C4-2B (cell line): ENCODE data around the gene SHROOM3.

Source experiments
- H3K27ac ChIP-seq: fragments of 450-650 bp; 2 replicates; pipeline ENCODE4 v1.5.1; 2017
- ZFX ChIP-seq: fragments of 450-650 bp; IDR thresholded peaks from 2 replicates; pipeline ENCODE4 v1.6.1; 2017
- TF ChIP-seq, protein P1 (sequence below): fragments of 450-650 bp; conservative IDR thresholded peaks from 2 replicates; pipeline ENCODE4 v1.5.1; 2017; ENCODE audit warnings: mild to moderate bottlenecking

The SHROOM3 gene

DNA sequence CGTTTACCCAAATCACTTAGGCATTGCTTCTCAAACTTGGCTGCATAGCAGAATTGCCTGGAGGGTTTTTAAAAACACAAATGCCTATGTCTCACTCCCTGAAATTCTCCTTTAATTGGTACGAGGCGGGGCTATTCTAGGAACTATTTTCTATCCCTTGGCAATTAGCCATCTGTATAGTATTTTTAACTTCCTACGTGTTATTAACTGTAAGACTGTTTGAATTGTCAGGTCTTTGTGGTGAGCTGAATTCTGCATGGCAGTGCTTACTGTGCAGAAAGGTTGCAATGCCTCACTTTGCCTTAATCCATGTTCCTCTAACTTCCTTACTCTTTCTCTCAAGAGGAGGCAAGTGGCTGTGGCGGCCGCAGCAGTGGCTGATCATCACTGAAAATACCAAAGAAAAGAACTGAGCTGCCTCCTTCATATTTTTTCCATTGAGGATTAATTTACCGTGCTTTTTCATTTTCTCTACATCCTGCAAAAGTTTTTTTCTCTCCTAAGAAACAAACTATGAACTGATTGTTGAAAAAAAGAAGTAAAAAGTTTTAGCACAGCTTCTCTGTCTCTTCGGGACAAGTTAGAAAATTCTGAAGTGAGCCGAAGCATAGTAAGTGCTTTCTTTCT is at the start of gene SHROOM3:
TSS of gene SHROOM3 (plus strand) at position 329 of the 627 bp plus-strand sequence. CDS start 824 bp downstream, outside the sequence.
- H3K27ac ChIP-seq = no peak within 1 kb of the TSS
- no peak for TF ChIP-seq ZFX
- TF ChIP-seq, protein P1, sequence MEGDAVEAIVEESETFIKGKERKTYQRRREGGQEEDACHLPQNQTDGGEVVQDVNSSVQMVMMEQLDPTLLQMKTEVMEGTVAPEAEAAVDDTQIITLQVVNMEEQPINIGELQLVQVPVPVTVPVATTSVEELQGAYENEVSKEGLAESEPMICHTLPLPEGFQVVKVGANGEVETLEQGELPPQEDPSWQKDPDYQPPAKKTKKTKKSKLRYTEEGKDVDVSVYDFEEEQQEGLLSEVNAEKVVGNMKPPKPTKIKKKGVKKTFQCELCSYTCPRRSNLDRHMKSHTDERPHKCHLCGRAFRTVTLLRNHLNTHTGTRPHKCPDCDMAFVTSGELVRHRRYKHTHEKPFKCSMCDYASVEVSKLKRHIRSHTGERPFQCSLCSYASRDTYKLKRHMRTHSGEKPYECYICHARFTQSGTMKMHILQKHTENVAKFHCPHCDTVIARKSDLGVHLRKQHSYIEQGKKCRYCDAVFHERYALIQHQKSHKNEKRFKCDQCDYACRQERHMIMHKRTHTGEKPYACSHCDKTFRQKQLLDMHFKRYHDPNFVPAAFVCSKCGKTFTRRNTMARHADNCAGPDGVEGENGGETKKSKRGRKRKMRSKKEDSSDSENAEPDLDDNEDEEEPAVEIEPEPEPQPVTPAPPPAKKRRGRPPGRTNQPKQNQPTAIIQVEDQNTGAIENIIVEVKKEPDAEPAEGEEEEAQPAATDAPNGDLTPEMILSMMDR = no peak

DNA sequence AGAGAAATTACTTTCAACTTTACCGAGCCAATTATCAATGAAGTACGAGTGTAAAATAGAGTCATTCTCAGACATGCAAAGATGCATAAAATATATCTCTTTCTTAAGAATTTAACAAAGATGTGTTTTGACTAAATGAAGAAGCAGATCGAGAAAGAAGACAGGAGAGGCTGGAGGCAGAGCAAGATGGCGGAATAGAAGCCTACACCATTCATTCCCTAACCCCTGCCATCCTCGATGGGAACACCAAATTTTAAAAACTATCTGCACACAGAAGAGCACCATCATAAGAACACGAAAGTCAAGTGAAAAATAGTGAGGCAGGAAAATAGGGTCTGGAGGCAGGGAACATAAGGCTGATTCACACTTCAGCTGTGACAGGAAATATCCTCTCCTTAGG is 49.1 kb upstream of the SHROOM3 start:
- no peak for TF ChIP-seq ZFX
- TF ChIP-seq, protein P1 = no peak

DNA sequence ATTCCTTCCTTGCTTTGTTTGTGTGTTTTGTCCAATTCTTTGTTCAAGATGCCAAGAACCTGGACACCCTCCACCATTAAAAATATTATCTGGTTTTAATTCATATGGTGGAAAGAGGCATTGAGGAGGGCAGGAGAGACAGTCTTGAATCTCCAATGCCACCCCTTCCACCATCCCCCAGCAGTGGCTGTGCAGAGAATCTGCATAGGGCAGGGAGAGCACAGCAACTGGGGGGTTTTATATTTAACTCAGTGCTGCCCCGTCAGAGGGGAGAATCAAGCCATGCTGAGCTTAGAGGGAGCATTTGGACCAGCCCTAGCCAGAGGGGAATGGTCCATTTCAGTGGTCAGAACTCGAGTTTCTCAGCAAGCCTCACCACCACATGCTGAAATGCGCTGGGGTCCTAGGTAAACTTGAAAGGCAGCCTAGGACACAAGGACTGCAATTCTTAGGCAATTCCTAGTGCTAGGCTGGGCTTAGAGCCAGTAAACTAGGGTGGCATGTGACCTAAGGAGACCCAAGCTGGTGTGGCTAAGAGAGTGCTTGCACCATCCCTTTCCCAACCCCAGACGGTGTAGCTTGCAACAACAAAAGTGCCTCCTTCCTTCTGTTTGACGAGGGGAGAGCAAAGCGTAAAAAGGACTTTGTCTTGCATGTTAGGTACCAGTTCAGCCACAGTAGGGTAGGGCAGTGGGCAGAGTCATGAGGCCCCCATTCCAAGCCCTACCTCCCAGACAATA is 48.3 kb upstream of the SHROOM3 start:
- no peak overlapping the region for H3K27ac ChIP-seq
- no peak for TF ChIP-seq ZFX
- TF ChIP-seq, protein P1 = no peak

More for the DNA sequence above, 49.1 kb upstream of the SHROOM3 start:
- H3K27ac ChIP-seq = no peak overlapping the region

DNA sequence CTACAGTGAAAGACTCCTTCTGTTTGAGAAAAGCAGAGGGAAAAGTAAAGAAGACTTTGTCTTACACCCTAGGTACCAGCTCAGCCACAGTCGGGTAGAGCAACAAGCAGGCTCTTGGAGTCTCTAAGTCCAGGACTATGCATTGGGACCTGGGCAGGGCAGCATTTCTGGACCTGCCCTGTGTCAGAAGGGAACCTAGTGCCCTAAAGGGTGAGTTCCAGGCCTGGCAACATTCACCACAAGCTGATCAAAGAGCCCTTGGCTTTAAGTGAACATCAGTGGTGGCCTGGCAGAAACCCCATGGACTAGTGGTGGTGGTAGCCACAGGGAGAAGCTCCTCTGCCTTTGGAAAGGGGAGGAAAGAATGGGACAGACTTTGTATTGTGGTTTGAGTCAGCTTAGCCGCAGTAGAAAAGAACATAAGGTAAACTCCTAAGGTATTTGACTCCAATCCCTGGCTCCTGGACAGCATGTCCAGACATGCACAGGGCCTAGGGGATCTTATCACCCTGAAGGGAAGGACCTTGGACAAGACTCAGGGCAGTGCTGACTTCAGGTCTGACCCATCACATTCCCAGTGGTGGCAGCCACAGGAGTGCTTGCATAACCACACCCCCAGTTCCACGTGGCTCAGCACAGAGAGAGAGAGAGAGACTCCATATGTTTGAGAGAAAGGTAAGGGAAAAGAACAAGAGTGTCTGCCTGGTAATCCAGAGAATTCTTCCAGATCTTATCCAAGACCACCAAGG is 46.7 kb upstream of the SHROOM3 start:
- TF ChIP-seq ZFX = no peak
- TF ChIP-seq, protein P1 = no peak
- H3K27ac ChIP-seq = no peak overlapping the region

DNA sequence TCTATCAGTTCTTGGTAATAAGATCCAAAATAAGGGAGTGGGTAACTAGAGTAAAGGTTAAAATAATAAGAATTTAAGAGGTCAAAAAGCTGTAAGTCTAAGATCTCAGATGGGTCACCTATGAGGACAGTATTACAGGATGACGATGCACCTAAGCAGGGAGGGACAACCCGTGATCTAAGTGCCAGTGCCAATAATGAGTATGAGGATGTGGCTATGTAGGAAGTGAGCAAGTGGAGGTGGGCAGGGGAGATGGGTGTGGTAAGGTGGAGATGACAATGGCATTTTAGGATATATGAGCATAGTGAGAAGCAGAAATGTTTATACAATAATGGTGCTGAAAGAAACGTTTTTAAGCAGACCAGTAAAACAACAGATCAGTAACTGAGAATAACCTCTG is 33.4 kb upstream of the SHROOM3 start:
- TF ChIP-seq, protein P1 = no peak
- TF ChIP-seq ZFX = no peak
- H3K27ac ChIP-seq = no peak overlapping the region

DNA sequence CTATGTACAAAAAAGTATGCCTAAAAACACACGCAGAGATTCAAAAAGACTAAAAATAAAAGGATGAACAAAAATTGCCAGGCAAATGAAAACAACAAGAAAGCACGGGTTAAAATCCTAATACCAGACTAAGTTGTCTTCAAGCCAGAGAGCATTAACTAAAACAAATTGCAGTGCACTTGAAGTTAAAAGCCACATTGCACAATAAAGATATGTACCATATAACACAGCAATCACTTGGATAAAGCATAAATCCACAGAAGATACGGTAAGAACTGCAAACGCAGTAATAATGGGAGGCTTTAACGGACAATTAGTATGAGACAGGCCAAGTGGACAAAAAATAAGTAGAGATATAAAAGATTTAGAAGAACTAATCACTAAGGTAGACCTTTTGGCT is 28.9 kb upstream of the SHROOM3 start:
- TF ChIP-seq ZFX = no peak
- TF ChIP-seq, protein P1 = no peak

More for the DNA sequence above, 28.9 kb upstream of the SHROOM3 start:
- H3K27ac ChIP-seq = no peak overlapping the region
